MM.1S (cell line): ENCODE results near the gene SRPK2.
"Not testable (repeated sequence)": the region's sequence is repeated elsewhere in the genome, so short reads cannot be mapped to it uniquely, and the experiment has no call there.

ENCODE experiments used
- DNase-seq: peaks from one replicate; pipeline ENCODE4 v3.0.0-alpha.2; 2015
- H2AFZ ChIP-seq: fragments of 300-600 bp; sonication (generic); 2 replicates; pipeline ENCODE4 v1.6.0; 2016; ENCODE audit warnings: antibody characterized with exemption, low read length
- H3F3A ChIP-seq: fragments of 300-600 bp; sonication (generic); 2 replicates; pipeline ENCODE4 v1.6.1; 2016; ENCODE audit warnings: mild to moderate bottlenecking, antibody characterized with exemption, low read length, moderate library complexity, mixed read lengths; ENCODE audit not compliant: insufficient read depth
- H3K27ac ChIP-seq: fragments of 300-600 bp; sonication (generic); 2 replicates; pipeline ENCODE4 v1.5.1; 2016; ENCODE audit warnings: mild to moderate bottlenecking, low read length
- H3K27me3 ChIP-seq: fragments of 300-600 bp; sonication (generic); replicated peaks from 2 replicates; pipeline ENCODE4 v1.6.0; 2016; ENCODE audit warnings: low read length; ENCODE audit not compliant: insufficient read depth
- H3K36me3 ChIP-seq: fragments of 300-600 bp; sonication (generic); replicated peaks from 2 replicates; pipeline ENCODE4 v1.6.1; 2016; ENCODE audit warnings: mild to moderate bottlenecking, low read length, mixed read lengths; ENCODE audit not compliant: insufficient read depth
- H3K4me1 ChIP-seq: fragments of 300-600 bp; sonication (generic); 2 replicates; pipeline ENCODE4 v1.6.1; 2016; ENCODE audit warnings: low read length, mixed read lengths
- H3K4me2 ChIP-seq: fragments of 300-600 bp; sonication (generic); 2 replicates; pipeline ENCODE4 v1.6.0; 2016; ENCODE audit warnings: low read depth, low read length
- H3K4me3 ChIP-seq: fragments of 300-600 bp; sonication (generic); 2 replicates; pipeline ENCODE4 v1.5.1; 2016; ENCODE audit warnings: low read length, mixed read lengths
- H3K79me2 ChIP-seq: fragments of 300-600 bp; sonication (generic); 2 replicates; pipeline ENCODE4 v1.6.1; 2016; ENCODE audit warnings: mixed run types, low read length, mixed read lengths
- H3K9ac ChIP-seq: fragments of 300-600 bp; sonication (generic); 2 replicates; pipeline ENCODE4 v1.6.1; 2016; ENCODE audit warnings: low read length, mixed read lengths
- H3K9me2 ChIP-seq: fragments of 300-600 bp; sonication (generic); replicated peaks from 2 replicates; pipeline ENCODE4 v1.6.1; 2016; ENCODE audit warnings: mild to moderate bottlenecking, low read length, mixed read lengths; ENCODE audit not compliant: insufficient read depth
- H3K9me3 ChIP-seq: fragments of 300-600 bp; sonication (generic); replicated peaks from 2 replicates; pipeline ENCODE4 v1.6.1; 2016; ENCODE audit warnings: mild to moderate bottlenecking, low read length, mixed read lengths; ENCODE audit not compliant: insufficient read depth
- H4K20me1 ChIP-seq: fragments of 300-600 bp; sonication (generic); 2 replicates; pipeline ENCODE4 v1.6.1; 2016; ENCODE audit warnings: mild to moderate bottlenecking, low read length, moderate library complexity, mixed read lengths; ENCODE audit not compliant: insufficient read depth
- EZH2 ChIP-seq: fragments of 300-600 bp; sonication (generic); optimal IDR thresholded peaks from 2 replicates; pipeline ENCODE3; 2017; ENCODE audit warnings: low read depth, mild to moderate bottlenecking, antibody characterized with exemption, low read length, mixed read lengths
- EZH2phosphoT487 ChIP-seq: fragments of 300-600 bp; sonication (generic); IDR thresholded peaks from 2 replicates; pipeline ENCODE4 v1.6.1; 2018; ENCODE audit warnings: antibody characterized with exemption, low read length
- TF ChIP-seq, protein P1 (sequence below): fragments of 300-600 bp; sonication (generic); IDR thresholded peaks from 2 replicates; pipeline ENCODE4 v1.5.1; 2016; ENCODE audit warnings: antibody characterized with exemption, low read length, mixed read lengths

Gene SRPK2

DNA sequence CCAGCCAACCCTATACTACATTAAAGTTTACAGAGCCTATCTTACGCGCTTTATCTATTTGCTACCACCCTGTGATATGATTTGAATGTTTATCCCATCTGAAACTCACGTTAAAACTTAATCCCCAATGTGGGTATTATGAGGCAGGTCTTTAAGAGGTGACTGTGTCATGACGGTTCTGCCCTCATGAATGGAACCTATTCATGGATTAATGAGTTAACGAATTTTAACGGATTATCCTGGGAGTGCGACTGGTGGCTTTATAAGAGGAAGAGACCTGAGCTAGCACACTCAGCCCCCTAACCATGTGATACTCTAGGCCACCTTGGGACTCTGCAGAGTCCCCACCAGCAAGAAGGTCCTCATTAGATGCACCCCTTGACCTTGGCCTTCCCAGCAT, 37.8 kb downstream of the SRPK2 start:
- no peaks in the 10 kb centered on the region for H3K36me3 ChIP-seq
- peaks cover 39% of the 10 kb centered on the region for H3F3A ChIP-seq
- no peak overlapping the region for H3K4me3 ChIP-seq
- peaks cover 82% of the 10 kb centered on the region for H3K79me2 ChIP-seq
- no peak overlapping the region for H2AFZ ChIP-seq
- H3K9me2 ChIP-seq: no peaks in the 10 kb centered on the region
- no peaks in the 10 kb centered on the region for H3K9me3 ChIP-seq
- no peak overlapping the region; the same call in 1 of the 2 replicates for H3K27ac ChIP-seq
- TF ChIP-seq EZH2phosphoT487 (no peak), EZH2 (no peak)
- TF ChIP-seq, protein P1, sequence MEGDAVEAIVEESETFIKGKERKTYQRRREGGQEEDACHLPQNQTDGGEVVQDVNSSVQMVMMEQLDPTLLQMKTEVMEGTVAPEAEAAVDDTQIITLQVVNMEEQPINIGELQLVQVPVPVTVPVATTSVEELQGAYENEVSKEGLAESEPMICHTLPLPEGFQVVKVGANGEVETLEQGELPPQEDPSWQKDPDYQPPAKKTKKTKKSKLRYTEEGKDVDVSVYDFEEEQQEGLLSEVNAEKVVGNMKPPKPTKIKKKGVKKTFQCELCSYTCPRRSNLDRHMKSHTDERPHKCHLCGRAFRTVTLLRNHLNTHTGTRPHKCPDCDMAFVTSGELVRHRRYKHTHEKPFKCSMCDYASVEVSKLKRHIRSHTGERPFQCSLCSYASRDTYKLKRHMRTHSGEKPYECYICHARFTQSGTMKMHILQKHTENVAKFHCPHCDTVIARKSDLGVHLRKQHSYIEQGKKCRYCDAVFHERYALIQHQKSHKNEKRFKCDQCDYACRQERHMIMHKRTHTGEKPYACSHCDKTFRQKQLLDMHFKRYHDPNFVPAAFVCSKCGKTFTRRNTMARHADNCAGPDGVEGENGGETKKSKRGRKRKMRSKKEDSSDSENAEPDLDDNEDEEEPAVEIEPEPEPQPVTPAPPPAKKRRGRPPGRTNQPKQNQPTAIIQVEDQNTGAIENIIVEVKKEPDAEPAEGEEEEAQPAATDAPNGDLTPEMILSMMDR: no peak
- no peak overlapping the region for H3K9ac ChIP-seq
- peak overlapping the region; percentile 81; the same call in 1 of the 2 replicates for H3K4me2 ChIP-seq
- H3K4me1 ChIP-seq: peaks cover 50% of the 10 kb centered on the region
- no peaks in the 10 kb centered on the region for H4K20me1 ChIP-seq
- DNase-seq: no peak
- H3K27me3 ChIP-seq: no peaks in the 10 kb centered on the region

DNA sequence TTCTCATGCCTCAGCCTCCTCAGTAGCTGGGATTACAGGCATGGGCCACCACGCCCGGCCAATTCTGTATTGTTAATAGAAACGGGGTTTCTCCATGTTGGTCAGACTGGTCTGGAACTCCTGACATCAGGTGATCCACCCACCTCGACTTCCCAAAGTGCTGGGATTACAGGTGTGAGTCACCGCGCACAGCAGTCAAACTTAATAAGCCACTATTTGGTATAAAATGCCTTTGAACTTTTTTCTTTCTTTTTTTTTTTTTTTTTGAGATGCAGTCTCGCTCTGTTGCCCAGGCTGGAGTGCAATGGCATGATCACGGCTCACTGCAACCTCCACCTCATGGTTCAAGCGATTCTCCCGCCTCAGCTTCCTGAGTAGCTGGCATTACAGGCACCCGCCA, 40.5 kb downstream of the SRPK2 start:
- H3K4me3 ChIP-seq, DNase-seq, H3K4me2 ChIP-seq, H3K9me2 ChIP-seq, H3K9me3 ChIP-seq, H3K27me3 ChIP-seq, H4K20me1 ChIP-seq, H3K36me3 ChIP-seq, H3K27ac ChIP-seq, H3K9ac ChIP-seq, H2AFZ ChIP-seq: not testable (repeated sequence)
- Histone ChIP-seq H3F3A (peaks cover 27% of the 10 kb centered on the region), H3K4me1 (peaks cover 38% of the 10 kb centered on the region), H3K79me2 (peaks cover 83% of the 10 kb centered on the region)

DNA sequence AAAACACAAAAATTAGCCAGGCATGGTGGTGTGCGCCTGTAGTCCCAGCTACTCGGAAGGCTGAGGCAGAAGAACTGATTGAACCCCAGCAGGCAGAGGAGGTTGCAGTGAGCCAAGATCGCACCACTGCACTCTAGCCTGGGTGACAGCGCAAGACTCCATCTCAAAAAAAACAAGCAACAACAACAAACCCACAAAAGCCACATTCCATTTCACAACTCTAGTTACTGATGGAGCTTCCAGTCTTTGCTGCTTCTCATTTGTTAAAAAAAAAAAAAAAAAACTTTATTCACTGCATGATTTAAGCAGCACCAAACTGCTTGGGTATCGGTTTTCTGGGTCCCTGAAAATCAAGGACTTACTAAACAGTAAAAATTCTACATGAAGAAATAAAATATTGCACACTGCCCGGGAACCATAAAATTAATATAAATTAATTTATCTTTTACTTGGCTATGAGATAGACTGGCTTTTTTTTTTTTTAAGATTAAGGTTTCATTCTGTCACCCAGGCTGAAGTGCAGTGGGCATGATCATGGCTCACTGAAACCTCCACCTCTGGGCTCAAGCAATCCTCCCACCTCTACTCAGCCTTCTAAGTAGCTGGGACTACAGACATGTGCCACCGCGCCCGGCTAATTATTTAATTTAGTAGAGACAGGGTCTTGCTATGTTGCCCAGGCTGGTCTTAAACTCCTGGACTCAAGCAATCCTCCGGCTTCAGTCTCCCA, 42.0 kb downstream of the SRPK2 start:
- Histone ChIP-seq H3K9me2 (no peaks in the 10 kb centered on the region), H3K4me2 (peak overlapping the region; percentile 25; the same call in 1 of the 2 replicates), H2AFZ (no peak overlapping the region), H3K79me2 (peaks cover 90% of the 10 kb centered on the region), H3K9me3 (no peaks in the 10 kb centered on the region), H3K9ac (no peak overlapping the region), H3K4me3 (no peak overlapping the region), H4K20me1 (no peaks in the 10 kb centered on the region), H3K4me1 (peaks cover 28% of the 10 kb centered on the region), H3K36me3 (no peaks in the 10 kb centered on the region), H3K27ac (no peak overlapping the region; the same call in 1 of the 2 replicates), H3F3A (peaks cover 13% of the 10 kb centered on the region), H3K27me3 (no peaks in the 10 kb centered on the region)
- TF ChIP-seq, protein P1: no peak
- TF ChIP-seq EZH2phosphoT487: no peak
- no peak for TF ChIP-seq EZH2
- DNase-seq: no peak

DNA sequence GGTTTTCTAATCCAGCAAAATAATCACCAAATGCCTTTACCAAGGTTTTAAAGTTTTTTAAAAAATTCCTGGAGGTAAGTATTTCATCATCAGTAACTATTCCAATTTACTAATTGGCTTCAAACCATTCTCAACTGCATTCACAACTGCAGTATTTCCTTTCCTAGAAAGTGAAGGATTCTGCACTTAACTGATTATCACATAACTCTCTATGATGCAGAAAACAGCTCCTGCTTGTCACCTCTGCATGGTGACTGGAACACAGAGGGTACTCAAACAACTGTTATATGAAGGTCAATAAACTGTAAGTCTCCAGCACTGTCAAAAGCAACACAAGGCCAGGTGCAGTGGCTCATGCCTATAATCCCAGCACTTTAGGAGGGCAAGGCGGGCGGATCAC, 42.6 kb downstream of the SRPK2 start:
- H3K4me2 ChIP-seq: peak overlapping the region; percentile 25; the same call in 1 of the 2 replicates
- H3K36me3 ChIP-seq: no peaks in the 10 kb centered on the region
- H3K79me2 ChIP-seq: peaks cover 93% of the 10 kb centered on the region
- TF ChIP-seq EZH2 (no peak), EZH2phosphoT487 (no peak)
- TF ChIP-seq, protein P1: no peak
- peaks cover 8% of the 10 kb centered on the region; the same call in 1 of the 2 replicates for H3F3A ChIP-seq
- H3K27ac ChIP-seq: peak overlapping the region; percentile 47; the same call in 1 of the 2 replicates
- no peaks in the 10 kb centered on the region for H3K27me3 ChIP-seq
- no peaks in the 10 kb centered on the region for H4K20me1 ChIP-seq
- no peak overlapping the region for H3K4me3 ChIP-seq
- no peaks in the 10 kb centered on the region for H3K9me2 ChIP-seq
- no peak overlapping the region for H2AFZ ChIP-seq
- H3K9me3 ChIP-seq: no peaks in the 10 kb centered on the region
- DNase-seq: no peak
- H3K4me1 ChIP-seq: peaks cover 27% of the 10 kb centered on the region
- H3K9ac ChIP-seq: no peak overlapping the region
